Caco-2 (cell line): ENCODE results near the gene GRIK3. TPM values are rescaled to one million over a fixed set of nuclear protein-coding genes. Genes with fewer than 3 reads are reported as not detected.

Experiments
- BruUV-seq: library from RNA; stranded (reverse); fragments of 400-500 nt; replicated peaks from 2 replicates; lab custom pipeline; 2021; lab: Mats Ljungman, UMichigan
- CTCF ChIA-PET: fragments of 300-600 bp; sonication (Branson Sonifier 250); formaldehyde crosslinking; loops from one replicate; lab custom pipeline; 2022; ENCODE audit warnings: antibody characterized with exemption; lab: Charles Lee
- POLR2A ChIA-PET: fragments of 300-600 bp; sonication (Branson Sonifier 250); formaldehyde crosslinking; loops from one replicate; lab custom pipeline; 2022; ENCODE audit warnings: antibody characterized with exemption; lab: Charles Lee
- DNase-seq, 2 experiments: peaks; one replicate each; pipeline versions ENCODE4 v3.0.0 to v3.0.0-alpha.2; 2020 to 2022
- H3K27me3 ChIP-seq: replicated peaks from 2 replicates; pipeline ENCODE4 v1.6.0; 2011; ENCODE audit warnings: low read length; ENCODE audit not compliant: control insufficient read depth, insufficient read depth
- H3K36me3 ChIP-seq: 2 replicates; pipeline ENCODE4 v1.5.1; 2011; ENCODE audit warnings: low read length; ENCODE audit not compliant: control insufficient read depth, insufficient read depth
- H3K4me1 ChIP-seq: fragments of 250-450 bp; sonication (Bioruptor Pico); 2 replicates; pipeline ENCODE4 v1.5.1; 2020; ENCODE audit warnings: mild to moderate bottlenecking
- H3K4me3 ChIP-seq: 2 replicates; pipeline ENCODE4 v1.5.1; 2011; ENCODE audit warnings: low read depth, mild to moderate bottlenecking, control low read depth, low read length
- H3K9me3 ChIP-seq: fragments of 250-450 bp; sonication (Bioruptor Pico); 2 replicates; pipeline ENCODE4 v1.5.1; 2020; ENCODE audit warnings: mild to moderate bottlenecking, moderate library complexity
- H3K27ac Mint-ChIP-seq: one replicate; pipeline ENCODE4 v1.8.0; 2022; ENCODE audit warnings: mixed read lengths; ENCODE audit not compliant: unreplicated experiment
- H3K27me3 Mint-ChIP-seq: one replicate; pipeline ENCODE4 v1.8.0; 2022; ENCODE audit warnings: mixed read lengths; ENCODE audit not compliant: insufficient read depth, unreplicated experiment
- H3K36me3 Mint-ChIP-seq: one replicate; pipeline ENCODE4 v1.8.0; 2022; ENCODE audit warnings: mild to moderate bottlenecking, mixed read lengths; ENCODE audit not compliant: insufficient read depth, unreplicated experiment
- H3K4me1 Mint-ChIP-seq: one replicate; pipeline ENCODE4 v1.8.0; 2022; ENCODE audit warnings: low read depth, mixed read lengths; ENCODE audit not compliant: unreplicated experiment
- H3K4me3 Mint-ChIP-seq: one replicate; pipeline ENCODE4 v1.8.0; 2022; ENCODE audit warnings: mild to moderate bottlenecking, moderate library complexity, mixed read lengths; ENCODE audit not compliant: unreplicated experiment
- H3K9me3 Mint-ChIP-seq: one replicate; pipeline ENCODE4 v1.8.0; 2022; ENCODE audit warnings: mixed read lengths; ENCODE audit not compliant: unreplicated experiment
- intact Hi-C: fragments of 100-400 bp; cut with micrococcal nuclease; formaldehyde crosslinking; loops from one replicate; pipeline ENCODE4 v1.10.0; 2022; ENCODE audit not compliant: unreplicated experiment
- total RNA-seq: library from RNA; stranded (reverse); gene quantifications from 2 replicates; pipeline ENCODE4 v1.2.3, GENCODE V29; 2022
- TF ChIP-seq, protein P1 (sequence below), 2 experiments: fragments of 200-600 bp in 1 of 2; IDR thresholded peaks; 1 replicate in 1 of 2; 2 replicates in 1 of 2; pipeline versions ENCODE4 v1.5.1 to v1.8.0; 2011 to 2022; ENCODE audit warnings: antibody characterized with exemption in 1 of 2, control low read depth in 1 of 2, inconsistent platforms in 1 of 2, low read depth in 1 of 2, low read length in 1 of 2, mild to moderate bottlenecking in 1 of 2, moderate library complexity in 1 of 2; ENCODE audit not compliant: insufficient read depth in 1 of 2, severe bottlenecking in 1 of 2, unreplicated experiment in 1 of 2

Gene GRIK3
- total RNA-seq, 1 experiment from 2014 or later, result not detected

DNA sequence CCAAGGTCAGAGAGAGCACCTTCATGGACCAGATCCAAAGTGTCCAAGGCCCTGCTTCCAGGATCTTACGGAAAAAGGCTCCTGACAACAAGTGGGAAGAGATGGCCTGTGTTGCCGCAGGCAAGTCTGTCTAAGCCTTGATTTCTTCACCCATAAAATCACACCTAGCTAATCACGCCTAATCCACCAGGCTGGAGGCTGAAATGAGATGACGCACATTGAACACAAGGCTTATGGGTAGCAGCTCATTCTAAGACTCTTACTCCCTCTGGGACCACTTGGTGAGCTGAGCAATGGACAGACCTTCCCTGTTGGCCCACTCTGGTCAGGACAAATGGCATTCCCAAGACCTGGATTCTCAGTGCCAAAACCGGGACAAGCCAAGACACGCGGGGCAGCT, 38.2 kb downstream of the GRIK3 start:
- H3K36me3 ChIP-seq, result no peaks in the 10 kb centered on the region
- no peaks in the 10 kb centered on the region for H3K4me1 ChIP-seq
- no peaks in the 10 kb centered on the region for H3K9me3 ChIP-seq
- Mint-ChIP-seq H3K9me3 (no peaks in the 10 kb centered on the region), H3K4me1 (no peaks in the 10 kb centered on the region), H3K27me3 (peaks cover 10% of the 10 kb centered on the region), H3K36me3 (peaks cover 6% of the 10 kb centered on the region), H3K27ac (no peak overlapping the region), H3K4me3 (no peak overlapping the region)
- no peak overlapping the region for H3K4me3 ChIP-seq
- CTCF ChIA-PET, result no interaction called here
- intact Hi-C loops, result no loop called here
- no TSS peak for BruUV-seq
- TF ChIP-seq, protein P1, sequence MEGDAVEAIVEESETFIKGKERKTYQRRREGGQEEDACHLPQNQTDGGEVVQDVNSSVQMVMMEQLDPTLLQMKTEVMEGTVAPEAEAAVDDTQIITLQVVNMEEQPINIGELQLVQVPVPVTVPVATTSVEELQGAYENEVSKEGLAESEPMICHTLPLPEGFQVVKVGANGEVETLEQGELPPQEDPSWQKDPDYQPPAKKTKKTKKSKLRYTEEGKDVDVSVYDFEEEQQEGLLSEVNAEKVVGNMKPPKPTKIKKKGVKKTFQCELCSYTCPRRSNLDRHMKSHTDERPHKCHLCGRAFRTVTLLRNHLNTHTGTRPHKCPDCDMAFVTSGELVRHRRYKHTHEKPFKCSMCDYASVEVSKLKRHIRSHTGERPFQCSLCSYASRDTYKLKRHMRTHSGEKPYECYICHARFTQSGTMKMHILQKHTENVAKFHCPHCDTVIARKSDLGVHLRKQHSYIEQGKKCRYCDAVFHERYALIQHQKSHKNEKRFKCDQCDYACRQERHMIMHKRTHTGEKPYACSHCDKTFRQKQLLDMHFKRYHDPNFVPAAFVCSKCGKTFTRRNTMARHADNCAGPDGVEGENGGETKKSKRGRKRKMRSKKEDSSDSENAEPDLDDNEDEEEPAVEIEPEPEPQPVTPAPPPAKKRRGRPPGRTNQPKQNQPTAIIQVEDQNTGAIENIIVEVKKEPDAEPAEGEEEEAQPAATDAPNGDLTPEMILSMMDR (IDR thresholded peaks at IDR 0.05; ENCODE audit: insufficient read depth in 1 of 2, low read depth in 1 of 2, low read length in 1 of 2, severe bottlenecking in 1 of 2, unreplicated experiment in 1 of 2), result no peak
- POLR2A ChIA-PET, result no interaction called here
- H3K27me3 ChIP-seq, result no peaks in the 10 kb centered on the region; the same call in 1 of the 2 replicates
- DNase-seq, result no peak

DNA sequence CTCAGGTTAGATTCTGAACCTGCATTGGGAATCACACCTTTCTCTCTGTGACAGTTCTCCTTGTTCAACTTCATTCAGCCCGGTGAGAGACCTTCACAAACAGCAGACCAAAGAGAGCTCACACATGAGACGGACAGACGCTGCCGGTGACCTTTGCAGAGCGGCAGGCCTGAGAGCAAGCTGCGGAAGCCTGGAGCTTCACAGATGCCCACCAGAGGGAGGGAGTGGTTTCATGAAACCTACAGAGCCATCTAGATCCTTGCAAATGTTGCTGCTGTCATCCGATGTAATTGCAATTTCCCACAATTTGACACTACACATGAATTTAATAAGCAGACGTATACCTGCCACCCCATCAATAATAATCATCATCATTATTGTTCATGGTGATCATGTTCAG, 39.4 kb downstream of the GRIK3 start:
- CTCF ChIA-PET, result interaction anchor here (0.9 kb wide), 1 partner anchor 43 kb away, joined by 3 read pairs; no protein-coding TSS in a partner anchor

DNA sequence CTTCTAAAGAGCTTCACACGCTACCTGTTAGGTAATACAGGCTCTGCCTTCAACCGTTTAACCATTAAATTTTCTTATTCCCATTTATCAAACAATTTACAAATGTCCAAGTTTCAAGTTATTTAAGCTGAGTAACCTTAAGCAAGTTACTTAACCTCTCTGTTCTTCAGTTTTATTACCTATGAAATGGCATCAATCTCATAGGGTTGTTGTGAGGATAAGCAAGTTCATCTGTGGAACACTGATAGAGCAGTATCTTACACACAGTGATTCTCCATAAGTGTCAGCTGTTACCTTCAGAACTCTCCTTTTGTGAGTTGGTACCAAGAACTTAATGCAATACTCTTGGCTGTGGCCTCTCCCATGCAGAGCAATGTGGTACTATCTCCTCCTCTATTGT, 40.0 kb downstream of the GRIK3 start:
- CTCF ChIA-PET, result interaction anchor here (0.9 kb wide), 1 partner anchor 44 kb away, joined by 3 read pairs; no protein-coding TSS in a partner anchor
- no peaks in the 10 kb centered on the region for H3K9me3 Mint-ChIP-seq
- no peak overlapping the region for H3K4me3 Mint-ChIP-seq
- TF ChIP-seq, protein P1 (IDR thresholded peaks at IDR 0.05; ENCODE audit: insufficient read depth in 1 of 2, low read depth in 1 of 2, low read length in 1 of 2, severe bottlenecking in 1 of 2, unreplicated experiment in 1 of 2), result no peak
- POLR2A ChIA-PET, result no interaction called here
- no peak overlapping the region for H3K27ac Mint-ChIP-seq
- DNase-seq, result no peak
- no peaks in the 10 kb centered on the region for H3K36me3 ChIP-seq
- intact Hi-C loops, result no loop called here
- no peaks in the 10 kb centered on the region for H3K4me1 ChIP-seq
- BruUV-seq, result no TSS peak
- peaks cover 7% of the 10 kb centered on the region for H3K27me3 Mint-ChIP-seq
- no peaks in the 10 kb centered on the region for H3K36me3 Mint-ChIP-seq
- H3K4me1 Mint-ChIP-seq, result no peaks in the 10 kb centered on the region
- no peak overlapping the region for H3K4me3 ChIP-seq
- no peaks in the 10 kb centered on the region; the same call in 1 of the 2 replicates for H3K27me3 ChIP-seq
- no peaks in the 10 kb centered on the region for H3K9me3 ChIP-seq

More for the DNA sequence above, 39.4 kb downstream of the GRIK3 start:
- TF ChIP-seq, protein P1 (IDR thresholded peaks at IDR 0.05; ENCODE audit: insufficient read depth in 1 of 2, low read depth in 1 of 2, low read length in 1 of 2, severe bottlenecking in 1 of 2, unreplicated experiment in 1 of 2), result no peak
- H3K9me3 ChIP-seq, result no peaks in the 10 kb centered on the region
- H3K4me3 ChIP-seq, result no peak overlapping the region
- no peaks in the 10 kb centered on the region; the same call in 1 of the 2 replicates for H3K27me3 ChIP-seq
- Mint-ChIP-seq H3K27me3 (peaks cover 7% of the 10 kb centered on the region), H3K4me1 (no peaks in the 10 kb centered on the region), H3K4me3 (no peak overlapping the region), H3K27ac (no peak overlapping the region), H3K36me3 (no peaks in the 10 kb centered on the region), H3K9me3 (no peaks in the 10 kb centered on the region)
- POLR2A ChIA-PET, result no interaction called here
- H3K4me1 ChIP-seq, result no peaks in the 10 kb centered on the region
- BruUV-seq, result no TSS peak
- H3K36me3 ChIP-seq, result no peaks in the 10 kb centered on the region
- DNase-seq, result no peak
- intact Hi-C loops, result no loop called here
